Activated T-cell treated with anti-CD3 and anti-CD28 coated beads, Interleukin-2, amount 50 U/mL, for 72 hours (primary cell): ENCODE results near the gene TRIP4. TPM values are rescaled to one million over a fixed set of nuclear protein-coding genes. Genes with fewer than 3 reads are reported as not detected.
A peak's percentile ranks its signal among the peaks of the same experiment; 100 is the strongest.

ENCODE experiments used
- ATAC-seq, 2 donors: fragments of 150-1000 bp; cut with Tn5 transposase; replicated peaks in 1 of 2; 2 replicates each; pipeline ENCODE4 v1.10.0; 2021; ENCODE audit warnings: moderate library complexity in 2 of 2, mild to moderate bottlenecking in 1 of 2
- DNase-seq, 2 donors: peaks; one replicate each; pipeline ENCODE4 v3.0.0; 2021 to 2022; ENCODE audit warnings: mixed read lengths in 1 of 2
- H3K27ac Mint-ChIP-seq: one replicate; pipeline ENCODE4 v1.8.0; 2022; ENCODE audit warnings: mild to moderate bottlenecking, moderate library complexity, mixed read lengths
- H3K27me3 Mint-ChIP-seq: one replicate; pipeline ENCODE4 v1.8.0; 2022; ENCODE audit warnings: low read depth, mixed read lengths
- H3K36me3 Mint-ChIP-seq, 2 donors: one replicate each; pipeline ENCODE4 v1.8.0; 2022; ENCODE audit warnings: mixed read lengths in 2 of 2, mild to moderate bottlenecking in 1 of 2; ENCODE audit not compliant: insufficient read depth in 2 of 2
- H3K4me1 Mint-ChIP-seq: one replicate; pipeline ENCODE4 v1.8.0; 2022; ENCODE audit warnings: low read depth, mixed read lengths
- H3K4me3 Mint-ChIP-seq, 2 donors: one replicate each; pipeline ENCODE4 v1.8.0; 2022; ENCODE audit warnings: mild to moderate bottlenecking in 2 of 2, mixed read lengths in 2 of 2, moderate library complexity in 2 of 2
- H3K9me3 Mint-ChIP-seq, 2 donors: one replicate each; pipeline ENCODE4 v1.8.0; 2022; ENCODE audit warnings: mixed read lengths in 2 of 2
- total RNA-seq, 2 donors: library from RNA; stranded (reverse); gene quantifications; one replicate each; pipeline ENCODE4 v1.2.3, GENCODE V29; 2022

TRIP4 gene
- total RNA-seq, 2 donors from 2014 or later: 27.9 to 29.7 TPM

DNA sequence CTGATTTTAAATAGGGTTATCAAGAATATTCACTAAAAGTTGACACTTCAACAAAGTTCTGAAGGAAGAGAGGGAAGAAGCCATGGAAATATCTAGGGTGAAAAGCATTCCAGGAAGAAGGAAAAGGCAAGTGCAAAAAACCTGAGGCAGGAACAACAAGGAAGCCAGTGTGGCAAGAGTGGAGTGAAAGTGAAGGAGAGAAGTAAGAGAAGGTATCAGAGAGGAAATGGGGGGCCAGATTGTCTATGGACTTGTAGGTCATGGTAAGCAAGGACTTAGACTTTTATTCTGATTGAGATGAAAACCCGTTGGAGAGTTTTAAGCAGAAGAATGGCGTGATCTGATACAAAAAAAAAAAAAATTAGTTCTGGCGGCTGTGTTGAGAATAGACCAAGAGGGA is 54.2 kb downstream of the TRIP4 start:
- Mint-ChIP-seq H3K36me3 (peaks cover 1 to 4% of the 10 kb centered on the region in 2 donors), H3K27ac (no peak overlapping the region), H3K9me3 (peaks cover 0 to 2% of the 10 kb centered on the region in 2 donors), H3K4me3 (no peak overlapping the region), H3K4me1 (peaks cover 60% of the 10 kb centered on the region), H3K27me3 (no peaks in the 10 kb centered on the region)
- ATAC-seq: no peak
- no peak for DNase-seq

DNA sequence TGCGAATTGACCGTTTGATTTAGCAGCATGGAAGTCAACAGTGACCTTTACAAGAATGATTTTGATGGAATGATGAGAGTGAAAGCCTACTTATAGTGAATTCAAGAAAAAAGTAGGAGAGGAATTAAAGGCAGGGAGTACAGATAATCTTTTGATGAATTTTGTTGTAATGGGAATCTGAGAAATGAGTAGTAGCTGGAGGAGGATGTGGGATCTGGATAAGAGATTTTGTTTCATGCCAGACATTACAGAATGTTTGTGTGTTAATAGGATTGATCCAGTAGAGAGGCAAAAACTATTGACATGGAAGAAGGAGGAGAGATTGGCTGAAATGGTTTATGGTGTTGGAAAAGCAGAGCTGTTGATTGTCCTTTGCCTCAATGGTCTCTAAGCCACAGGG is 55.4 kb downstream of the TRIP4 start:
- Mint-ChIP-seq H3K27me3 (no peaks in the 10 kb centered on the region), H3K4me1 (peaks cover 59% of the 10 kb centered on the region), H3K36me3 (peaks cover 2 to 9% of the 10 kb centered on the region in 2 donors), H3K27ac (peak overlapping the region; percentile 90), H3K9me3 (peaks cover 0 to 2% of the 10 kb centered on the region in 2 donors), H3K4me3 (peak overlapping the region; percentile 22 to 89)
- DNase-seq (no peak), ATAC-seq (no peak)

DNA sequence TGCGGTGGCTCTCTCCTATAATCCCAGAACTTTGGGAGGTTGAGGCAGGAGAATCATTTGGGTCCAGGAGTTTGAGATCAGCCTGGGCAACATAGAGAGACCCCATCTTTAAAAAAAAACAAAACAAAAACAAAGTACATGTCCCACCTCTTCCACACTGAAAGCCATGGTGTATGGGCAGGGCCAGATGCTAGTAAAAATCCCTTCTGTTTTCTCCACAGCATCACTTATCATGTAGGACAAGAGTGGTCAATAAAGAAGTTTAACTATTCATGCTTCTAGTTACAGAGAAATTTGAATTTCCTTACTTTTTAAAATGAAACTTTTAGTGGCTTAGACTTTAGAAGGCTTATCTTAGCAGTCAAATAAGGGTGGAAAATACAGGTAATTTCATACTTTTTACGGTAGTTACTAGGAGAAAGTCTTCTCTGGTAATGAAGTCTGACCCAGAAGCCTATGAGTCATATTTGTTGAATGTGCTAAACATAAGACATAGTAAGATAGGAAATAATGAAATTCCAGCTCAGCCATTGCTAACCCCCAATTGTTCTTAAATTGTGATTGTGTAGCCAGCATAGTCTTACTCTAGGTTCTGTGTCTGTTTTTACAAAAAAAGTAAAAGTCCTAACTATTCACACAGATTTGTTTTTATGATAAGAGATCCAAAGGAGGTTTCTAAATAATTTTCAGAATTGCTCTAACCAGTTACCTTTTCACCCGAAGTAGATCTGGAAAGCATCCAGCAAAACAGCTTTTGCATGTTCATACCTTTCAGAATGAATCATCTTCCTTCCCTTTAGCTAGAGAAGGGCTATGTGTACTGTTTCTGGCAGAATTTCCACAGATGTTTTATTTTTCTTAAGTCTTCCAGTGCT is 56.3 kb downstream of the TRIP4 start:
- H3K4me3 Mint-ChIP-seq: peak overlapping the region; percentile 79 to 89
- DNase-seq (peak; percentile 28), ATAC-seq (peak; percentile 88 to 93)
- peaks cover 55% of the 10 kb centered on the region for H3K4me1 Mint-ChIP-seq
- H3K27ac Mint-ChIP-seq: peak overlapping the region; percentile 90
- peaks cover 8 to 10% of the 10 kb centered on the region in 2 donors for H3K36me3 Mint-ChIP-seq
- peaks cover 0 to 2% of the 10 kb centered on the region in 2 donors for H3K9me3 Mint-ChIP-seq
- H3K27me3 Mint-ChIP-seq: no peaks in the 10 kb centered on the region

DNA sequence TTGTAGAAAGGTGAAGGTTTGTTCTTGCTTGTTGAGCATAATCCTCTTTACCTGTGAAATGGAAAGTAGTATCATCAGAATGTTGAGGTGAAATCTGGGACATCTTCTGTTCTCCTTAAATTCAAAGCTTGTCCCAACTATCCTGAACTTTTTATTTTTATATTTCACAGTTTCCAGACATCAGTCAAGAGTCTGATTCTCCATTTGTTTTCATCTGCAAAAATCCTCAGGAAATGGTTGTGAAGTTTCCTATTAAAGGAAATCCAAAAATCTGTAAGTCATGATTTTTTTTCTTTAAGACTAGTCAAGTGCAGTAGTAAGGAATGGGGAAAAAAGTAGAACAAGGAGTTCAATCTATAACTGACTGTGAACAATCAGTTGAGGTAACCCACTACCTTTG is 57.2 kb downstream of the TRIP4 start:
- DNase-seq (no peak), ATAC-seq (no peak)
- Mint-ChIP-seq H3K27ac (peak overlapping the region; percentile 90), H3K27me3 (no peaks in the 10 kb centered on the region), H3K4me3 (peak overlapping the region; percentile 79 to 89), H3K36me3 (peaks cover 8 to 10% of the 10 kb centered on the region in 2 donors), H3K4me1 (peaks cover 54% of the 10 kb centered on the region), H3K9me3 (peaks cover 0 to 2% of the 10 kb centered on the region in 2 donors)

DNA sequence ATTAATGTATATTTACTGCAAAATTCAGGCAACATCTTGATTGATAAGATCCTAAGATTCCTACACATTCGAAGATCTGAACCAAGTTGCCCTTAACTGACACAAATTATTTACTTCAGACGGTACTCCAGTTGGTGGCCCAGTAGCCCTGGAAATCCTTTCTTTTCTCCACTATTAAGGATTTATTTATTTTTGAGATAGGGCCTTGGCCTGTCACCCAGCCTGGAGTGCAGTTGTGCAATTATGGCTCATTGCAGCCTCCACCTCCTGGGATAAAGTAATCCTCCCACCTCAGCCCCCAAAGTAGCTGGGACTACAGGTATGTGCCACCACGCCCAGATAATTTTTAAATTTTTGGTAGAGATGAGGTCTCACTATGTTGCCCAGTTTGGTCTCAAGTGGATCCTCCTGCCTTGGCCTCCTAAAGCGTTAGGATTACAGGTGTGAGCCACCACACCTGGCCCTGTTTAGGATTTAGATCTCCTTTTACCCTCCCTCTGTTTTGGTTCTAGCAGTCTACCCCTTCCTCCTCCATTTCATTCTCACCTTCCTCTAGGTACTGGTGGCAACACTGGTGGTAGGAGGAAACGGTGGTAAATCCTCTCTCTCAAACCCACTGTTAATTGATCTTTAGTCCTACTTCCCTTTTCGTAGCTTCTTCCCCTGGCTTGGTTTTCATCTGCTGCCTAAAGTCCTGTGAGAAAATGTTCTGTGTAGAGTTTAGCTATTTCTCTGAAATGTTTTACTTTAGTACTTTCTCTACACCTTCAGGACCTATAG is 60.1 kb downstream of the TRIP4 start:
- H3K4me3 Mint-ChIP-seq: peak overlapping the region; percentile 20 to 21
- ATAC-seq (no peak), DNase-seq (no peak)
- H3K27me3 Mint-ChIP-seq: no peaks in the 10 kb centered on the region
- H3K4me1 Mint-ChIP-seq: peaks cover 50% of the 10 kb centered on the region
- H3K36me3 Mint-ChIP-seq: peaks cover 5 to 6% of the 10 kb centered on the region in 2 donors
- H3K27ac Mint-ChIP-seq: peak overlapping the region; percentile 71
- H3K9me3 Mint-ChIP-seq: no peaks in the 10 kb centered on the region

DNA sequence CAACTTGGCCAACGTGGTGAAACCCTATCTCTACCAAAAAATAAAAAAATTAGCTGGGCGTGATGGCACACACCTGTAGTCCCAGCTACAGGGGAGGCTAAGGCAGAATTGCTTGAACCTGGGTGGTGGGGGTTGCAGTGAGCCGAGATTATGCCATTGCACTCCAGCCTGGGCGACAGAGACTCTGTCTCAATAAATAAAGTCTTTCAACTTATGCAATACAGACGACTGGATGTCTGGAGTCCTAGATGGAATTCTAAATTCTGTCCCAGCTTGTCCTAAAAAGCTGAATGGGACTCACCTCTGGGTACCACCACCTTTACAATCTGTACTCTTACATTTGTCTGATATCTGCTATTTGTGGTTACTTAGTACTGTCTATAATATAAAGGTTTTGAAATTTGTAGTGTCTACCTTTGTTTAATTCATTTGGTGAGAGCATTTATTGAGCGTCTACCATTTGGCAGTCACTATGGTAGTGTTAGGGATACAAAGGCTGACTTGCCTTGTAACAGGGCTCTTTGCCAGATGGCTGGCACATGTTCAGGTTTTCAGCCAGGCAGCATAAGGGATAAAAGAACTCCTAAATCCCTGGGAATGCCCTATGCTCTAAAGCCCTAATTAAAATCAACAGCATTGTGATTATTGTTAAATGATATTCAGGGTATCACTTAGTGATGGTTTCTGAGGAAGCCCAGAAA is 65.5 kb downstream of the TRIP4 start:
- no peak overlapping the region for H3K27ac Mint-ChIP-seq
- no peaks in the 10 kb centered on the region for H3K9me3 Mint-ChIP-seq
- H3K4me1 Mint-ChIP-seq: peaks cover 51% of the 10 kb centered on the region
- DNase-seq (no peak), ATAC-seq (no peak)
- H3K36me3 Mint-ChIP-seq: peaks cover 0 to 5% of the 10 kb centered on the region in 2 donors
- no peaks in the 10 kb centered on the region for H3K27me3 Mint-ChIP-seq
- H3K4me3 Mint-ChIP-seq: no peak overlapping the region

DNA sequence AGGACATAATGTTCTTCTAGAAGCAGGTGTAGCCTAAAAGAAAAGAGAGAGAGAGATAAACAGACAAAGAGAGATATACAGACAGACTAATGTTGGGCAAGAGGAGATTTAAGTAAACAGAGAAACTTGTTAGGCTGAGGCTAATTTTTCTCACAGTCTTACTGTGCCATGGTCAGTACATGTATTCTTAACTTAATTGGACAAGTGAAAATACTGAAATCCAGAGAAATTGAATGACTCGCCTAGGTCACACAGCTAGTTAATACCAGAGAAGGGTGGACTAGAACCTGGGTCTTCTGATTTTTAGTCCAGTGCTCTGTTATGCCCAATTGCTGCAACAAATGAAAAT is 66.0 kb downstream of the TRIP4 start:
- Mint-ChIP-seq H3K4me3 (no peak overlapping the region), H3K9me3 (no peaks in the 10 kb centered on the region), H3K36me3 (peaks cover 0 to under 1% of the 10 kb centered on the region in 2 donors), H3K27me3 (no peaks in the 10 kb centered on the region), H3K27ac (no peak overlapping the region), H3K4me1 (peaks cover 48% of the 10 kb centered on the region)
- DNase-seq: no peak
- no peak for ATAC-seq

DNA sequence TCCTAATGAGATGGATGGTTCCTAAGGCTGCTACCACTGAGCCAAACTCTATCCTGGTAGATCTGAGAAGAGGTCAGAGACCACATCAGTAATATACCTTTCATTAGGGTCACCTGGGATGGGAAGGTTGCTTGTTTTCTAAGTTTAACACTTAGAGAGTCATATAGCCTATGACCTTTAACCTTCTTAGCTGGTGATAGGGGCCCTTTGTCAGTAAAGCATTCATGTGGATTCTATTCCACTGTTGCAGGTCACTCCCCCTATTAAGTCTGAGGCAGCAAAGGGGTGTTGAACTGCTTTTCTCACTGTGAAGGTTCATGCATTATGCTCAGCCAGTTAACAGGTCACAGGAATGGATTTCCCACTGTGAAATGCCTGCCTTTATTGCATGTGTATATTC is 66.6 kb downstream of the TRIP4 start:
- Mint-ChIP-seq H3K27me3 (no peaks in the 10 kb centered on the region), H3K27ac (no peak overlapping the region), H3K36me3 (no peaks in the 10 kb centered on the region), H3K4me3 (no peak overlapping the region), H3K4me1 (peaks cover 52% of the 10 kb centered on the region), H3K9me3 (no peaks in the 10 kb centered on the region)
- DNase-seq: no peak
- ATAC-seq: no peak

DNA sequence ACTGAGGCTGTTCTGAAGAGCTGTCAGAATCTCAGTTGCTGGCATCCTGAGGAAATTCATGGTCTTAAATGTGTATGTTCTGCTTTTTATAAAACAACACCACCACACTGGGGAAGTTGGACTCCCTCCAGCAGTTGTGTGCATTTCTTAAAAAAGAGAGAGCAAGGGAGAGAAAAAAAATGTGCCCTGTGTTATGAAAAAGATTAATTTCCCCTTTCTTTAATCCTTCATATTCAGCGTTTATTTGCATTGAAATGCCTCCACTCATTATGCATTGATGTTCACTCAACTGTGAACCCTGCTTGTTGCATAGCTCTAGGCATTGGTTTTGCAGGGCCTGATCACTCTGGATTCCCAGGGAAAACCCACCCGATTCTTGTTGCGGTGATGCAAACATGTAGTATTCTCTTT is 68.3 kb downstream of the TRIP4 start:
- Mint-ChIP-seq H3K36me3 (peaks cover 0 to under 1% of the 10 kb centered on the region in 2 donors), H3K9me3 (no peaks in the 10 kb centered on the region), H3K4me1 (peaks cover 51% of the 10 kb centered on the region)

DNA sequence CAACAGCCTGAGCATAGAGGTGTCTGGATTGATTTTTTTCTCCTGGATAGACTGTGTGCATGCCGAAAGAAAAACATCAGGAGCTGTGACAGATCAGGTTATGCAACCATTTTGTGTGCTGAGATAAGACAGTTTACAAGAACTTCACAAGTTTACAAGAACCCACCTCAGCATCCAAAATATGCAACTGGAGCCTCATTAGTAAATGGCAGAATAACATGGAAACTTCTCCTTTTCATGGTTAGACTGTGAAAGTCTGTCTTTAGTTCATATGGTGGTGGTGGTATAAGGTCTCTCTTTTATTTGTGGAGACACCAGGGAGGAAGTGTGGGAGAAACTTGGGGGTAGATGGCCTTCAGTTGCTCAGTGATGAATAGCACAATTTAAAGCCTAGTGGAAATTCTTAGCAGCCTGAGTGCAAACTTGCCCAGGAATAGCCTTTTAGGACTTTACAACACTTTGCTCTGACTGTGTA is 69.0 kb downstream of the TRIP4 start:
- DNase-seq: no peak
- ATAC-seq: no peak
- Mint-ChIP-seq H3K9me3 (no peaks in the 10 kb centered on the region), H3K36me3 (peaks cover 0 to 4% of the 10 kb centered on the region in 2 donors), H3K27me3 (no peaks in the 10 kb centered on the region), H3K4me3 (peak overlapping the region in 1 of 2 donors; percentile 37), H3K4me1 (peaks cover 55% of the 10 kb centered on the region), H3K27ac (peak overlapping the region; percentile 43)

More for the DNA sequence above, 68.3 kb downstream of the TRIP4 start:
- no peak for DNase-seq
- no peak for ATAC-seq
- Mint-ChIP-seq H3K4me3 (peak overlapping the region; percentile 40 to 52), H3K27me3 (no peaks in the 10 kb centered on the region), H3K27ac (peak overlapping the region; percentile 43)

DNA sequence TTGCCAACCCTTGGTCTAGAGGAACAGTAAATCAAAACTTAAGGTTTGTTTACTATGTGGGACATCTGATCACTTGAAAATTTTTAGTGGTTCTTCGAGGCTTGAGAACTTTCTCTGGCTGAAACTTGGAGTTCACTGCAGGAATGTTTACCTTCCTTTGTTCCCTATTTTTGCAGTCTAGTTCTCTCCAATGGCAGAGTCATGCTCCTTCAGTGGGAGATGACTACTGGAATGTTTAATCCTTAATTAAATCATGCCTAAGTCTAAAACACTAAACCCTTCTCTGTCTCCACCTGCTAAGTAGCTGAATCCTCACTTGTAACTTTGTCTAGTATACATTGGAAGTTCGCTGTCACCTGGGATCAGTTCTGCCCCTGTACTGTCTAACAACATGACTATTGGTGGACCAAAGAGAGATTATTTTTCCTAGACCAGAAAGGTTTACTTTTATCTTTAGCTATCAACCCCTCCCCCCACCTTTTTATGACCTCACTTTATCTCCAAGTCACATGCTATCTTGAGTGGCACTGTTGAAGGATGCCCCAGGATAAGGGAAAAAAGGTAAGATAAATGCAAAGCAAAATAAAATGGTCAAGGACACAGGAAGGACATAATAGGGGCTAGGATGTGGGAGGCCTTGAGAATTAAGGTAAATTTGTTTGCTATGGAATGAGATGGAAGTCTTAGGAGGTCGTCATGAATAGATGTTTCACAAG is 71.6 kb downstream of the TRIP4 start:
- Mint-ChIP-seq H3K4me1 (peaks cover 72% of the 10 kb centered on the region), H3K27ac (peak overlapping the region; percentile 76), H3K4me3 (peak overlapping the region; percentile 89 to 90), H3K27me3 (no peaks in the 10 kb centered on the region), H3K36me3 (peaks cover 0 to 4% of the 10 kb centered on the region in 2 donors), H3K9me3 (no peaks in the 10 kb centered on the region)
- no peak for ATAC-seq
- DNase-seq: no peak

DNA sequence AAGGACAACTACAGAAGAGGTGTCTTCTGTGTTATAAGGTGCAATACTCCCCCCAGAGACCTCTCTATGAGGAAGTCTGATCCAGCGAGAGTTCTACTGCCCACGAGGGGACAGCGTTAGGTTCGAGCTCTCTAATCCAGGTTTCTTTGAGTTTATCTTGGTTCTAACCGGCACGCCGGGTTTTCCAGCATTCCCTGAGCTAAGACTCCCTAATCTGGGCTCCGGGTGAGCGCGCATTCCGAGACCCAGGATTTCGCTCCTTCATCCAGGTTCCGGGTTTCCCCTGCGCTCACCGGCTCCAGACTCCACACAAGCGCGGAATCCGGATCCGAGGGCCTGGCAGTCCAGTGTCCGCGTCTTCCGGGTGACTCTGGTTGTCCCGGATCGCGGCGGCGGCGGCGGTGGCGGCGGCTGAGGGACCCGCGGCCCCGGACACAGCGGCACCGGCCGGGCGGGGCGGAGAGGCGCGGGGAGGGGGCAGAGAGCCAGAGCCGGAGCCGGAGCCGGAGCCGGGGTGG is 72.6 kb downstream of the TRIP4 start, which contains the start of gene ZNF609:
Gene ZNF609, plus strand, starts transcription at position 373 of the 518 bp plus-strand sequence. CDS start 38,842 bp downstream, outside the sequence.
- H3K36me3 Mint-ChIP-seq: peaks cover 0 to 4% of the 10 kb centered on the region in 2 donors
- no peaks in the 10 kb centered on the region for H3K9me3 Mint-ChIP-seq
- peak within 1 kb of the TSS; percentile 90 for H3K27ac Mint-ChIP-seq
- peak within 1 kb of the TSS; percentile 90 to 92 for H3K4me3 Mint-ChIP-seq
- ATAC-seq (peak; percentile 63 to 73), DNase-seq (peak; percentile 91 to 96)
- H3K4me1 Mint-ChIP-seq: peaks cover 83% of the 10 kb centered on the region
- no peaks in the 10 kb centered on the region for H3K27me3 Mint-ChIP-seq
